D341Med (cell line): Measurements from ENCODE around the gene SPEM2.
A peak's percentile ranks its signal among the peaks of the same experiment; 100 is the strongest.
"Not testable (repeated sequence)": the region's sequence is repeated elsewhere in the genome, so short reads cannot be mapped to it uniquely, and the experiment has no call there.

Experiments
- DNase-seq: peaks from one replicate; pipeline ENCODE4 v3.0.0; 2012; ENCODE audit warnings: low spot score

Gene SPEM2

DNA sequence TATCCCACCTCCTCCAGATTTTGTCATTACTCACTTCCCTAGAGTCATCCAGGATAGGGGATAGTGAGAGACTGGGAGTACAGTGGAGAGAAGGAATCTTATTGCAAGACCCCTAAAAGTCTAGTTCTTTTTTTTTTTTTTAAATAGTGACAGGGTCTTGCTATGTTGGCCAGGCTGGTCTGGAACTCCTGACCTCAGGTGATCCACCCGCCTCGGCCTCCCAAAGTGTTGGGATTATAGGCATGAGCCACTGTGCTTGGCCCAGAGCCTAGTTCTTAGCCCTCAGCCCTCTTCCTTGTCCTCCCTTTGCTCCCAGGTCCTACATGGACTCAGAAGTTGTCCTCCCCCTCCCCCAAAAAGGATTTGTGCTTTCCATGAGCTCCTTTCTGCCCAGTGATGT lies 16.7 kb downstream of the SPEM2 start:
- DNase-seq, result no peak

DNA sequence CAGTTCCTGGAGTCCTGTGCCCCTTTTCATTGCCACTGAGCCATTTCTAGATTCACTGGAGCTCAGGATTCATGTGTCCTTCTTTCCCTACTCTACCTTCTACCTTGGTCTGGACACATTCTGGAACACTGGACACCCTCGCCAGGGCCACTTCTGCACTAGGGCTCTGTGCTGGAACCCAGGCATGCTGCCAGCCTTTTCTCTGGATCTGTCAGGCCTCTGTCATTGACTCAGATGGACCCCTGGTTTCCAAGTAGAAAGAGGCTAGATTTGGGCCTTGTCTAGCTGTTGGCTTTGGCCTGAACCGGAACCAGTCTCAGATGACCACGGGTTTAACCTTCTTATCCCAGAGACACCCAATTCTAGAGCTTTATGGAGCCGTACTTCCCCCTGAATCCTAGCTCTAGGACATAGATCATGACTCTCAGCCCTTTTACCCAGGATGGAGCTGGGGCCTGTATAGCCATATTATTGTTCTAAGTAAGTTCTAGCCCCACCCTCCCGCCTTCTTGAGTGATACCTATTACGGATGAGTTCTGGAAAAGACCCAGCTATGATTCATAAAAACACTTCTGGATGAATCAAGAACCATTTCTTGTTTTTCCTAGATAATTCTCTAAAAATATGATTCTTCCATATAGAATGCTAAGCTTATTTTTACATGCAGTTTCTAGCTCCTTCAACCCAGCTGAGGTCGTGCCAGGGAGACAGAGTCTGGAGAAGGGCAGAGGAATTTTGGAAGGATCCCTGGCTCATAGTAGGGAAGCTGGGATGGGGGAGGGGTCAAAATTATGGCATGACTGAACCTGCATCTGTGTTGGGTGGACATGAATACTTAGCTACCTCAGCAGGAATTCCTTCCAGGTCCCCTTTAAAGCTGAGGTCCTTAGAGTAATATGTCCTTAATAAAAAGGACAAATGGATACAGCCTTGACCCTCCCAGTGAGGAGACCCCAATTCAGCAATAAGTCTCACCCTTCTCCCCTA lies 18.4 kb downstream of the SPEM2 start:
- DNase-seq, result no peak

DNA sequence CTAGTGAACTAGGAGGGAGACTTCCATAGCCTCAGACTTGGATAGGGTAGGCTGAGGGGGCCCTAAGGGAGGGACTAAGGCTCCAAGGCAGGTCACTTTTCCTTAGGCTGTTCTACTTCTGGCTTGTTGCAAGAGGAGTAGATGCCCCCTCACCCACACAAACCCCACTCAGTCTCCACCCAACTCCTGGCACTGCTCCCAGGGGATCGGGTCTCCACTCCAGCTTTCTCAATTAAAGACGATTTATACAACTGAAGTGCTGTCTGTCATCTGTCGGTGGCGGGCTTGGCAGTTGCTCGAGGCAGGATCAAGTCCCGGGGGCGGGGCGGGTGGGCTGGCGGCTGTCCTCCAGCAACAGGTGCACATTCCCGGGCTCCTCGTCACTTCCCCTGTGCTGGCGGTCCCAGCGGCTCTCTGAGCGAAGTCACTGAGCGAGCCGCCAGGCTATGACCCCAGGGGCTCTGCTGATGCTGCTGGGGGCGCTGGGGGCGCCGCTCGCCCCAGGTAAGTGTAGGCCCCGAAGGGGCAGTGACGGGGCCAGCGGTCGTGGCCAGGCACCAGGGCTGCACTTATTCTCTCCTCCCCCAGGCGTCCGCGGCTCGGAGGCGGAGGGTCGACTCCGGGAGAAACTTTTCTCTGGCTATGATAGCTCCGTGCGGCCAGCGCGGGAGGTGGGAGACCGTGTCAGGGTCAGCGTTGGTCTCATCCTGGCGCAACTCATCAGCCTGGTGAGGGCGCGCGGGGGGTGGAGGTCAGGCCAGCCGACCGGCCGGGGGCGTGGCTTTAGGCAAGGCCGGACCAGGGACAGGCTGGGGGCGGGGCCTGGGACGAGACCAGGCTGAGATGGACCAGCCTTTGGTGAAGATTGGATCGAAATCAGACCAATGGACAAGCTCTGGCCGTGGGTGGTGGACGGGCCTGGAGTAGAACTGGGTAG lies 19.5 kb downstream of the SPEM2 start, which contains the start of gene CHRNB1:
CHRNB1 (plus strand) TSS at position 380 of the 937 bp plus-strand sequence; CDS start at position 447, 67 bp downstream.
- DNase-seq, result peak; percentile 68

DNA sequence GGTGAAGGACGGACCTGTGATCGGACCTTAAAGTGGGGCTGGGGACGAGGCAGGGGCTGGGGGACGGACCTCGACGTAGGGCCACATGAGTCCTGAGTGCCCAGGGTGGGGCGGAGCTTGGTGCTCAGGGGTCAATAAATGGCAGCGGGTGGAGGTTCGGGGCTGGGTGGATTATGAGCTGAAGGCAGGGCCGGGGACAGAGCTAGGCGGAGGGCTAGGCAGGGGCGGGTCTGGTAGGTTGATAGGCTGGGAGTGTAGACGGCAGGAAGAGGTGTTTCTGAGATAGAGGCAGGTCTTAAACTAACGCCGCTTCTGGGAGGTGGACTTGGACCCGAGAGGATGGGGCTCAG lies 20.2 kb downstream of the SPEM2 start:
- DNase-seq, result no peak

DNA sequence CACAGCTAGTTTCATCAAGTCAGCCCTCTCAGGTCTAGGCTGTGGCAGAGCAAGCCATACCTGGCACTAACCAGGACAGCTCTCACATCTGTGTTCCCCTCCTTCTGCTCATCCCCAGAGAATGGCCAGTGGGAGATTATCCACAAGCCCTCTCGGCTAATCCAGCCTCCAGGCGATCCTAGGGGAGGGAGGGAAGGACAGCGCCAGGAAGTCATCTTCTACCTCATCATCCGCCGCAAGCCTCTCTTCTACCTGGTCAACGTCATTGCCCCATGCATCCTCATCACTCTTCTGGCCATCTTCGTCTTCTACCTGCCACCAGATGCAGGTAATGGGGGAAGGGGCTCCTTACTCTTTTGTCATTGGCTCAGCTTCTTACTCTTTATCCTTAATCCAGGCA lies 23.0 kb downstream of the SPEM2 start:
- no peak for DNase-seq

DNA sequence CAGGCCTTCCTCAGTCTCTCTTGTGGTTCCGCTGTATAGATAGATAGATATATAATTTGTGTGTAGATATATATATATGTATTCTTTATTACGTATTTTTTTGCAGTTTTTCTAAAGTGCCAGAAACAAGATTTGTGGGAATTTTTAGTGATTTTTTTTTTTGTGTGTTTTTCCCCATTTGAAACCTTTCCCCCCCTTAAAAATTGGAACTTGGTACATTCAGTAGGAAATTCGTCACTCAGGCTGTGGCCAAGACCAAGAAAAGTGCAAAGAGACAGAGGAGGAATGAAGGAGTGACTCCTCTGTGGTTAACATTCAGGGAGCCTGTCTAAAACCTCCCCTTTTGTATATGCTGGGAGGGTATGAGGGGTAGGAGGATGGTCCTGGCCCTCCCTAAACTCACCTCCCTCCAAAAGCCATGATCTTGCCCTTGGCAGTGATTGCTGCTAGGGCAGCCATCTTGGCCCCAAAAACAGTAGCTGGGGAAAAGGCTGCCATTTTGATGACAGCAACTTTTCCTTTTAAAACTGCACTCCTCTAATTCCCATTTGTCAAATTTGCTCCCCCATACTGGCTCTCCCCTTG lies 34.6 kb downstream of the SPEM2 start:
- no peak for DNase-seq

DNA sequence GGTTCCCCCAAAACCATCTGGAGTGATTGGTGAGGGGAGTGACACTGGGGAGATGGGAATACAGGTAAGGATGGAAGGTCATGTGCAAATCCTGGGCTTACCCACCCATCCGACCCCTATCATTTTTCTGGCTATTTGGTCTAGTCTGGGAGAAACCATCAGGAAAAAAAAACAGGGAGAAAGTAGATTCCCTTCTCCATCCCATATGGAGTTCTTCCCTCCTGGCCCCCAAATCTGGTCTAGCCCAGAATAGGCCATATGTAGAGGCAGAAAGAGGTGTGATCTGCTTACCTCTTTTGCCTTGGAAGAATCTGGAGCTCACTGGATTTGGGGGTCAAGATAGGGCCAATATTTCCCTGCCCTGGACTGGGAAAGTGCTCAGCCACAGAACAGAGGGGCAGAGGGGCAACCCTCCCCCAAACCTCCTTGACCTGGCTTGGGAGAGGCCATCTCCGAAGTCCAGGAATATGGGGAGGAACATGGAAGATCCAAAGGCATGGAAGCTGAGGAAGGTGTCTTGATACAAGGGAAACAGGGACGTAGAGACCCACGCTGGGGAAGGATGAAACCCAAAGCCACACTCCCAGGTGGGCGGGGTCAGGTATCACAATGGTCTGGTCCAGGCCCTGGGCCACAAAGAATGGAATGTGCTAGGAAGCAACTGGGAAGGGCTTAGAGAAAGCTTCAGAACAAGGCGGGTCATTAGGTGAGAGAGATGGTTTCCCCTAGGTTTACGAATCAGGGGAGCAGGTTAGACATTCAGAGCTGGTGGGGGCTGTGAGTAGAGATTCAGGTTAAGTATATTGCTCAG lies 35.6 kb downstream of the SPEM2 start:
- DNase-seq, result no peak

DNA sequence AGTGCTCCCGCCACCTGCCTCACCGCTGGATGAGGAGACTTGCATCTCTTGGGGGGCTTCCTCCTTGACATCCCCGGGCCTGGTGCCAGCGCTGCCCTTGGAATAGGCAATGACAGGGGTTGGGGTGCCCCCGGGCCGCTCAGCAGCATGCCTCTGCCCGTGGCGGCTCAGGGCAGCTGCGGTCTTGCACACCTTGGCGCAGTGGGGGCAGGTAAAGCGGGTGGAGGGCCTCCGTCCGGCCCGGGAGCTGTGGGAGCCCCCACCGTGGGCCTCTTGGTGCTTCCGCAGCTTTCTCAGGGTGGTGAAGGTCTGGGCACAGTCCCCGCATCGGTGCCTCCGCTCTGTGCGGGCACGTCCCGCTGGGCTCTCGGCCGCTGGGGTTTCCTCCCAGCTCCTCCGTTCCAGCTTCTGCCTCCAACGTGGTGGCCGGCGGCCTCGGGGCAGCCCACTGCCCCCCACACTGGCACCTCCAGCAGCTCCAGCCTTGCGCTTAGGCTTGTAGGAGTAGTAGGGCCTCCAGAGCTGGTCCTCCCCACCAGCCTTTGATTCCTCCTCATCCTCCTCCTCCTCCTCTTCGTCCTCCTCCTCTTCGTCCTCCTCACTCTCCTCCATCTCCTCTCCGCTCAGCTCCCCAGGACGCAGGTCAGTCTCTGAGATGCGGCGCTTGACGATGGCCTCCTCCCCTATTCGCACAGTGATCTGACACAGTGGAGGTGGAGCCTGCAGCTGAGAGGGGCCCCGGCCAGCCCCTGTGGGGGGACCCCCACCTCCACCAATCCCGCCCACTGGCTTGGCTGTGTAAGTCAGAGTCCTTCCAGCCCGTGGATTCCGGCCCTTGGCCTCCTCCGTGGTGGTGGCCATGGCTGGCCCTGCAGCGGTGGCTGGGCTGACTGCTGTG lies 37.3 kb downstream of the SPEM2 start:
- DNase-seq, result no peak

DNA sequence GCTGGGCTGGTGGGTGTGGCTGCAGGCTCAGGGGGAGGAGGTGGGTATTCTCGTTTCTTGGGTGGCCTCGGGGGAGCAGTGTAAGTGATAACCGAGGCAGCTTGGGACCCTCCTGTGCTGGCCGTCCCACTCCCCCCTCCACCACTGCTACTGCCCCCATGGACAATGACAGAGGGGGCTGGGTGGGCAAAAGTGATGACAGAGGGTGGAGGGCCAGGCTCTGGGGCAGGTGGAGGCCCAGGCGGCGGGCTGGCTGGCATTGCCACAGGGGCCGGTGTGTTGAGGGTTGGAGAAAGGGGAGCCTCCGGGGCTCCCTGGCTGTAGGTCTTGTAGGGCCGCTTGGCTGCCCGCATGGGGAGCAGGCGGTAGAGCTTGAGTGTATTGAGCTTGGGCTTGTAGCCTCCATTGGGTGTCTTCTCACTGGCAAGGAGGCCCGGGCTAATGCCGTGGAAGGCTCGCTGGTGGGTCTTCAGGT lies 38.0 kb downstream of the SPEM2 start:
- DNase-seq, result no peak

DNA sequence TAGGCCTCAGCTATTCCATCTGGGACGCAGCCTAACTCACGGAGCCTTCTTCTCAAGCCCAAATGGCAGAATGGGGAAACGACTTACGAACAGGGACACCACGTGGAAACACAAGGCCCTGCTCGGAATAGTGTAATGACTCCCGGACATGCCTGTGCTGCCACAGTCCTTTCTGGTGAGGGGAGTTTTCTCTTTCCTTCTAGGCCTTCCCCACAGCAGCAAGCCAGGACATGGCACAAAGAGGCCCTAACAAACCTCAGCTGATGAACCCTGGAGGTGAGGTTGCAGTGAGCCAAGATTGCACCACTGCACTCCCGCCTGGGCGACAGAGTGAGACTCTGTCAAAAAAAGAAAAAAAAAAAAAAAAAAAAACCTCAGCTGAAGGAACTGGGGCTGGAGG lies 38.7 kb downstream of the SPEM2 start:
- no peak for DNase-seq

DNA sequence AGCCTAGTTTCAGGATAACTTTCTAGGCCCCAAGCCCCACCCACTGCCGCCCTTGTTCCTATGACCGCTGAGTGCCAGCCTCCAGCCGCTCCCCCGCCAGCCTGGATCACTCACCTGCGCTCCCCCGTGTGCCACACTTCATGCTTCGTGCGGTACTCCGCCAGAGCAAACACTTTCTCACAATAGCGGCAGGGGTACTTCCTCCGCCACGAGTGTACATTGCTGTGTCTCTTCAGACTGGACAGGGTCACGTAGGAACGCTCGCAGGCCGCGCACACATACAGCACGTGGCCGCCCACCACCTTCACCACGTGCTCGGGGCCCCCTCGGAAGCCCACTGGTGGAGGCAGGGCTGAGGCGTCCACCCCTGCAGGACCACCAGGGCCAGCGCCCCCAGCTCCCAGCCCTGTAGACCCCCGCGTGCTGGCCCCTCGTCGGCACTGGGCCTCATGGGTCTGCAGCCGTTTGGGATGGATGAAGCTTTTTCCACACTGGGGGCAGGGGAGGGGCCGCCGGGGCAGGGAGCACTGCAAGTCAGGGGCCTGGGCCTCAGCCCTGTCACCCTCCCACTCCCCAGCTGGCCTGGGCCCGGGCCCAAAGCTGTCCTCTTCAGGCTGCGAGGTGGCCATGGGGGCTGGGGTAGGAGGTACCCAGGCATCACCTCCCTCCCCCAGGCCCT lies 40.3 kb downstream of the SPEM2 start:
- DNase-seq, result no peak

DNA sequence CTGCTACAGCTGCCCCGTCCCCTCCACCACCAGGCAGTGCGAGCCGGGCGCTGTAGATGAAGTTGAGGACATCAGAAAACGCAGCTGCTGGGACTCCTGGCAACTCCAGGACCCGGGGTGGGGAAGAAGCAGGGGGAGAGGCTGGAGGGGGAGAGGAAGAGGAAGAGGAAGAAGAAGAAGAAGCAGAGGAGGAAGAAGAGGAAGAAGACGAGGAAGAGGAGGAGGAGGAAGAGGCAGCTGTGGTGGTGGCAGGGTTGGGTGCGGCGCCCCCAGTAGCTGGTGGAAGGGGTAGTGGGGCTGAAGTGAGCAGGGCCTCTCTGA lies 40.9 kb downstream of the SPEM2 start:
- DNase-seq, result no peak

DNA sequence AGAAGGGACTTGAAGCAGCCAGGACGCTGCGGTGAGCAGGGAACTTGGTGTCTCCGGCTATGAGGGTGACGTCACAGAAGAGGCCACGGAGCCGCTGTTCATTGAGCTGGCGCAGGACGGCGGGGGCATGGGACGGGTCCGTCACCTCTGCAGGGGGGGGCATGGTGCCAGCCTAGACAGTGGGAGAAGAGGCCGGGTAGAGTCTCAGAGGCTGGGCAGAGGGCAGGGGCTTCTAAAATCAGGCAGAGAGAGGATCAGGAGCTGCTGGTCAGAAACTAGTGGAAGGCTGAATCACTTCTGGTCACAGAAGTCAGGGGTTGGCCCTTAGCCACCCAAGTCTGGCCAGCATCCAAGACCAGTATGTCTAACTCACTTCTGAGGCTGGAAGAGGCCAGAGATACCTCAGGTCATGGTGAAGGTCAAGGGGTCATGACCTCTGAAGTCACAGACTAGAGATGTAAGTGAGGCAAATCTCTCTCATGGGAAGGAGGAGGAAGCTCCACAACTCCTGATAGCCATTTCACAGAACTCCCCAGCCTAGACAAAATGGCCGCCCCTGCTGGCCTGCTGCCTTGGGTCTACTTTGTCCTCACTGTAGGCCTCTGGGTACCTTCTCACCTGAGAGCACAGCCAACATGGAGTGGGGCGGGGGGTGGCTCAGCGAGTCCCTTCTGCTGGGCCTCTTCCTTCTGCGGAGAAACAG lies 41.4 kb downstream of the SPEM2 start:
- DNase-seq, result no peak

DNA sequence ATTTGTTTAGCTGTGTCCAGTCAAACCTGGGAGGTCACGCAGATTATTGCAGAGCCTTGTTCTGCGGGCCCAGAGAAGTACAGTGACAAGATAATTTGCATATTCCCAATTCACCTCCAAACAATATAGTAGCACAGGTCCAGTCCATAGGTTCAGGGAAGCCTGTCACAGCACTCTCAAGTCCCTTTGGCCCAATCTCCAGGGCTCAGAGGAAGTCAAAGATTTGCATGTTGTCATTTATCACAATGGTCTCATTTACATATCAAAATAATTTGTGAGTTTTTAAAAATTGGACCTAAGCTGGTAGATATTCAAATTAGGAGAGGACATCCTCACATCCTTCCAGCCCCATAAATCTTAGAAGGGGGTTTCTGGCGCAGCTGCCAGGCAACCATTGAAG lies 42.1 kb downstream of the SPEM2 start:
- DNase-seq, result no peak

DNA sequence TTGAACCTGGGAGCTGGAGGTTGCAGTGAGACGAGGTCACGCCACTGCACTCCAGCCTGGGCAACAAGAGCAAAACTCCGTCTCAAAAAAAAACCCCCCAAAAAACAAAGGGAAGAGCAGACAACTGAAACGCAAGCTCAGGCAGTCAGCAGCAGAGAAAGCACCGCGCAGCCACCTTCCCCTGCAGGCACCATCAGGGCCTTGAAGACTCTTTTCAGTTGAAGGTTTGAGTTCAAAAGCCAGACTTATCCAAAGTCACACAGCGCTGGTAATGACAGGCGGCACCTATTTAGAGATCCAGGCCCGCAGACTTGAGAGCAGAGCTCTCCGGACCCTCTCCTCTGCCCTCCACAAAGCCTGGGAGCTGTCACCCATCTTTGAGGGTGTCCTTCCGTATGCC lies 42.9 kb downstream of the SPEM2 start:
- DNase-seq, result no peak

DNA sequence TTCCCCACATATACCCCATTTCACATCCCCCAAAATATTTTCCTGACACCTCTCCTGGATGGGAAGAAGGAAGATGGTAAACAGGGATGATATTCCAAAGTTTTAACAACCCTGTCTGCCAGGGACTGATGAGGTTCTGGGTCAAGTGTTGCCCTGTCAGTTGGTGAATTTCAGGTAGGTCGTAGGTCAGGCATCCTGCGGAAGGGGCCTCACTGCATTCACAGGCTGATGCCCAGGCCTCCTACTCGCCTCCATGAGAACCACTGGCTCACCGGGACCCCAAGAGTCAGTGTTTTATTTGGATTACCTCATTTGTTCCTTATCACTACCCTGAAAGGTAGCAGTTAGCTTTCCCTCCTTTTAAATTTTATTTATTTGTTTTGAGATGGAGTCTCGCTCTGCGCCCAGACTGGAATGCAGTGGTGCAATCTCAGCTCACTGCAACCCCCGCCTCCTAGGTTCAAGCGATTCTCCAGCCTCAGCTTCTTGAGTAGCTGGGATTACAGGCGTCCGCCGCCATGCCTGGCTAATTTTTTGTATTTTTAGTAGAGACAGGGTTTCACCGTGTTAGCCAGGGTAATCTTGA lies 43.5 kb downstream of the SPEM2 start:
- no peak for DNase-seq

DNA sequence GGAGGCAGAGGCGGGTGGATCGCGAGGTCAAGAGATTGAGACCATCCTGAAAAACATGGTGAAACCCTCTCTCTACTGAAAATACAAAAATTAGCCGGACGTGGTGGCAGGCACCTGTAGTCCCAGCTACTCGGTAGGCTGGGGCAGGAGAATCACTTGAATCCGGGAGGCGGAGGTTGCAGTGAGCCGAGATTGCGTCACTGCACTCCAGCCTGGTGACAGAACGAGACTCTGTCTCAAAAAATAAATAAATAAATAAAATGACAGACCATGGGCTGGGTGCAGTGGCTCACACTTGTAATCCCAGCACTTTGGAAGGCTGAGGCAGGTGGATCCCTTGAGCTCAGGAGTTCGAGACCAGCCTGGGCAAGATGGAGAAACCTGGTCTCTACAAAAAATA lies 44.4 kb downstream of the SPEM2 start:
- DNase-seq, result not testable (repeated sequence)

DNA sequence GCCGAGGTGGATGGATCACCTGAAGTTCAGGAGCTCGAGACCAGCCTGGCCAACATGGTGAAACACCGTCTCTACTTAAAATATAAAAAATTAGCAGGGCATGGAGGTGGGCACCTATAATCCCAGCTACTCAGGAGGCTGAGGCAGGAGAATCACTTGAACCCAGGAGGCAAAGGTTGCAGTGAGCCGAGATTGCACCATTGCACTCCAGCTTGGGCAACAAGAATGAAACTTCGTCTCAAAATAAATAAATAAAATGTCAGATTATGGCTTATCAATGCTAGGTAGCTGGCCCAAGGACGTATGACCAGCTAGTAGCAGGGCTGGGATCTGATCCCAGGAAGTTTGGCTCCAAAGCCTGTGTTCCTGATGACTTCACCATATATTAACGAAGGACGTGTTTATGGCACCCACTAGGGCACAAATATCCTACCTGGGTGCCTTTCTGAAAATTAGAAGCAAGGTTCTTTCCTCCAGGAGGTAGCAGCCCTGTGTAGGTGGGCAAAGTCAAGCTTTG lies 45.1 kb downstream of the SPEM2 start:
- not testable (repeated sequence) for DNase-seq

DNA sequence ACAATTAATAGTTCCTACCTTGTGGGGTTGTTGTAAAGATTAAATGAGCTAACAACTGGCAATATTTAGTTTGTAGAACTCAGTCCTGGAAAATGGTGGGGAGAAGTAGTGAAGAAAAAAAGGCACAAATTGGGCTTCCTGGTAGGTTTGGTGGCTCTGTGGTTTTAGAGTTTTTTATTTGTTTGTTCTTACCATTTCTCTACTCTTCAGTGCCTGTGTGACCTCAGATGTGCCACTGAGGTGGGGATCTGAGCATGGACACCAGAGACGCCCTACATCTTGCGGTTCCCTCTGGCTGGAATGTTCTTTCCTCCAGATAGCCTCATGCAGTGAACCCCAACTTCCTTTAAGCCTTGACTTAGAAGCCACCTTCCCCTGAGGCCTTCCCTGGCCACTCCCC lies 46.3 kb downstream of the SPEM2 start:
- DNase-seq, result no peak
